Middle frontal gyrus (tissue), 1 donor: Measurements from ENCODE around the gene MYLK2.

Source experiments
- DNase-seq: peaks from one replicate; pipeline ENCODE4 v3.0.0-alpha.2; 2015; ENCODE audit warnings: low spot score; ENCODE audit errors: extremely low spot score

Gene MYLK2

GRCh38 chr20:31870726-31871617 lies 51.8 kb downstream of the MYLK2 start:
- DNase-seq, result no peak

- DNase-seq, result no peak
Measured at GRCh38 chr20:31871618-31871954, 52.4 kb downstream of the MYLK2 start.

GRCh38 chr20:31872406-31872805 lies 53.2 kb downstream of the MYLK2 start:
- no peak for DNase-seq

DNA sequence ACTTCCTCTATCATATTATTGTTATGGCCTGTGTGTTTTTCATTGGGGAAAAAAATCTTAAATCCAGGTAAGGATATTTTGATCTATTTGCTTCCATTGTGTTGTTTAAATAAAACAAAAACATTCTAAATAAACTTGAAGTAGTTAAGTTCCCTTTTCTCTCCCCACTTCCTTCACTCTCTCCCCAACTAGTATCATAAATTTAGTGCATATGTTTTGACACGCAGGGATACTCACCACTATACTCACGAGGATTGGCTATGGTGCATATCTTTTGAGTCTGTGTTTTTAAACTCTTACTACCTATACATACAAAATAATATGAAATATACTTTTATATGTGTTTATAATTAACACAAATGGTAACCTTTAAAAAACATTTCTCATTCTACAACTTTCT lies 56.5 kb downstream of the MYLK2 start:
- DNase-seq, result no peak

DNA sequence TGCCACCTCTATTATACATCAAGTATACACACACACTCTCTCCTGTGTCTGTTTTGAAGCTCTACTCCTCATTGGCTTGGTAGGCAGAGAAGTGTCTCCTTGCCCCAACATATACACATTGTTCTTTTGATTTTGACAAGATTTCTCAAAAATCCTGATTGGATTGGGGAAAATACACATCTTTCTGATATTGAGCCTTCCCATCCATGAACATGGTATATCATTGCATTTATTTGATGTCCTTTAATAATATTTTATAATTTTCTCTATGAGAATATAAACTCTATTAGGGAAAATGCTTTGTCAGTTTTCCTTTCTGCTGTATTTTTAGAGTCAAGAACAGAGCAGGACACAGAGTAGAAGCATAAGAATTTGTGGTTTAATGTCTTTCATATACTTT lies 58.5 kb downstream of the MYLK2 start:
- DNase-seq, result no peak

DNA sequence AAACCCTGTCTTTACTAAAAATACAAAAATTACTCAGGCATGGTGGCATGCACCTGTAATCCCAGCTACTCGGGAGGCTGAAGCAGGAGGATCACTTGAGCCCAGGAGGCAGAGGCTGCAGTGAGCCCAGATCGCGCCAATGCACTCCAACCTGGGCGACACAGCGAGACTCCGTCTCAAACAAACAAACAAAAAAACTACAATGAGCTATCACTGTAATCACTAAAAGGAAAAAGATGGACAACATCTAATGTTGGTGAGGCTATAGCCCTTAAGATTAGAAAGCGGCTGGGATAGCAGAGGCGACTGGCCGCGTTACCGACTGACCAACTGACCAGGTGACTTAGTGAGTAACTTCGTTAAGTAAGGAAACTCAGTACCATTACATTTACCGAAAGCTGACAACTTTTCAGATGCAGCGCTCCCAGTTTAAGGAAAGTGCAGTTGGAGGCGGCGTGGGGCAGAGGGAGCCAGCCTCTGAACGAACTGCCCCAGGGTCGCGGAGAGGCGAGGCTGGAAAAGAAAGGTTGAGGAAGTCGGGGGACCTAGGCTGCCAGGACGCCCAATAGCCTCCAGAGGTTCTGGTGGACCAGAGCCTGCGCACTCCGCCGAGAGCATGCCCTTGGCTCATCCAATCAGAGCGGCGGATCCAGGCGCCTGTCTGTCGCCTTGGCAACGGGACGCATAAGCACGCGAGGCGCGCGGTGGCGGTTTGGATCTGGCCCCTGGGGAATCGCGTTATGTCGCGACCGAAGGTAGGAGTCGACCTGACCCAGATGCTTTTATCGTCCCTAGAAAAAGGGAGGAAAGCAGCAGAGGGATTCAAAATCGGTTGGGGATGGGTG lies 60.2 kb downstream of the MYLK2 start:
- peak; percentile 90 for DNase-seq

DNA sequence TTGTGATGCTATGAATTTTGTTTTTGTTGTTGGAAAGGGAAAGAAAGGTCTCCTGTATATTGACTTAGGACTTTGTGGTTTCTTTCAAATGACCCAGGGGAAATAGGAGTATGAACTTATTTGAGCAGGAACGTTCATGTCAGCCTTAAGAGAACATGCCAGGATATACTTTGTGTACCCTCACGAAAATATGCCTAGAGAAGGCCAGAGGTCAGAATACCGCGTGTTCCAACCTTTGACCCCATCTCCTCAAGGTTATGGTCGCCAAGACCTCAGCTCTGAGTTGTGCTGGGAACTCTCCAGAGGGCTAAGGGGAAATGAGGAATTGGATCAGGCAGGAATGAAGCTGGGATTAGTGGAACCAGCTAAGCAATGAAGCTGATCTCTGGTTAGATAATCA lies 62.8 kb downstream of the MYLK2 start:
- no peak for DNase-seq

DNA sequence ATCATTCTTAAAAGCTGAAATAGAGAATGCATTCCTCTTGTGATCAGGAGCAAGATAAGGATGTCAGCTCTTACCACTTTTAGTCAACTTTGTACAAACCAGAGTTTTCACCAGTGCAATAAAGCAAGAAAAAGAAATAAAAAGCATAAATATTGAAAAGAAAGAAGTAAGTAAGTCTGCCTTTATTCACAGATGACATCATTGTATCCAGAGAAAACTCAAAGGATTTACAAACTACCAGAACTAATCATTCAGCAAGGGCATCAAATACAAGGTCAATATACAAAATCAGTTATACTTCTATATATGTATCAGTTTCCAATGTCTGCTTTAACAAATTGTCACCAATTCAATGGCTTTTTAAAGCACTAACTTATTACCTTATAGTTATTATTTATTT lies 64.7 kb downstream of the MYLK2 start:
- no peak for DNase-seq
